Testis (tissue), 2 donors: ENCODE measurements around the gene GABARAP.

ENCODE experiments used
- POLR2A ChIP-seq: fragments of 450-650 bp; IDR thresholded peaks from one replicate; pipeline ENCODE4 v1.6.1; 2017; ENCODE audit warnings: antibody characterized with exemption, mild to moderate bottlenecking, moderate library complexity
- TF ChIP-seq, protein P1 (sequence below), 3 experiments: fragments of 450-650 bp in 2 of 3; fragments of 200-600 bp in 1 of 3; sonication (generic) in 1 of 3; IDR thresholded peaks; one replicate each; pipeline ENCODE4 v1.5.1; 2016 to 2019; ENCODE audit warnings: antibody characterized with exemption in 3 of 3, mild to moderate bottlenecking in 2 of 3, moderate library complexity in 1 of 3

DNA sequence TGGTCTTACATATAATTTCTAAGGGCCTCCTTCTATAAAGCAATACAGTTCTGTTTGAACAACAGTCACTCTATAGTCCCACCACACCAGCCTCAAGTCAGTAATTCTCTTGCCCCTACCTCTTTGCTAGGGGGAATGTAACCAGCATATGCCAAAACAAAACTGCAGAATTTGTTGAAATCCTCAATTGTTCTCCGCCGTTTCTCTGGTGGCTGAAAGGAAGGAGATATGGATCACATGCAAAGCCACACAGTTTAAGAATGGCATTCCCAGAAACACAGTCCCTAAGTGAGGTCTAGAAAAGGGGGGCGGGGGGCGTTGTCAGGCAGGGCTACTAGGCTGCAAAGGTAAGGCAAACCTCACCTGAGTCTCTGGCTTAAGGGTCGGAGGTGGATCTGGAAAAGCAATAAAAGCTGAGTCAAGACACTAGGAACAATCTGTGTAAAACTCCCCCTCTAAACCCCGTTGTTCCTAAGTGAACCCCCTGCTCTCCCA is 4.9 kb downstream of the GABARAP start:
- TF ChIP-seq, protein P1, sequence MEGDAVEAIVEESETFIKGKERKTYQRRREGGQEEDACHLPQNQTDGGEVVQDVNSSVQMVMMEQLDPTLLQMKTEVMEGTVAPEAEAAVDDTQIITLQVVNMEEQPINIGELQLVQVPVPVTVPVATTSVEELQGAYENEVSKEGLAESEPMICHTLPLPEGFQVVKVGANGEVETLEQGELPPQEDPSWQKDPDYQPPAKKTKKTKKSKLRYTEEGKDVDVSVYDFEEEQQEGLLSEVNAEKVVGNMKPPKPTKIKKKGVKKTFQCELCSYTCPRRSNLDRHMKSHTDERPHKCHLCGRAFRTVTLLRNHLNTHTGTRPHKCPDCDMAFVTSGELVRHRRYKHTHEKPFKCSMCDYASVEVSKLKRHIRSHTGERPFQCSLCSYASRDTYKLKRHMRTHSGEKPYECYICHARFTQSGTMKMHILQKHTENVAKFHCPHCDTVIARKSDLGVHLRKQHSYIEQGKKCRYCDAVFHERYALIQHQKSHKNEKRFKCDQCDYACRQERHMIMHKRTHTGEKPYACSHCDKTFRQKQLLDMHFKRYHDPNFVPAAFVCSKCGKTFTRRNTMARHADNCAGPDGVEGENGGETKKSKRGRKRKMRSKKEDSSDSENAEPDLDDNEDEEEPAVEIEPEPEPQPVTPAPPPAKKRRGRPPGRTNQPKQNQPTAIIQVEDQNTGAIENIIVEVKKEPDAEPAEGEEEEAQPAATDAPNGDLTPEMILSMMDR (IDR thresholded peaks at IDR 0.05), result no peak
- TF ChIP-seq POLR2A, result no peak
